ENCODE data around the gene RNF149. TPM values are rescaled to one million over a fixed set of nuclear protein-coding genes. Genes with fewer than 3 reads are reported as not detected.

Gene RNF149
- total and polyA plus RNA-seq, 12 donors: 31.5 to 98.4 (median 51.7) TPM

DNA sequence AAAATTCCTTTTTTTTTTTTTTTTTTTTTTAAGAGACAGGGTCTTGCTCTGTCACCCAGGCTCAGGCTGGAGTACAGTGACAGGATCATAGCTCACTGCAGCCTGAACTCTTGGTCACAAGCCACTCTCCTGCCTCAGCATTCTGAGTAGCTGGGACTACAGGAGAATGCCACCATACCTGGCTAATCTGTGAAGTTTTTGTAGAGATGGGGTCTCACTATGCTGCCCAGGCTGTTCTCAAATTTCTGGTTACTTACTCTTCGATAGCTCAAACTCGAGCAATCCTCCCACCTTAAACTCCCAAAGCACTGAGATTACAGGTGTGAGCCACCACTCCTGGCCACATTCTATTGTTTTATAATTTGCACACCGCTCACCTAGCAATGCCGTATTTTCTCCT lies 27.0 kb downstream of the RNF149 start:
- no peaks in the 10 kb centered on the region for H3K27me3 ChIP-seq
- peaks cover 0 to 83% of the 10 kb centered on the region in 2 donors for H3K36me3 ChIP-seq (replicated peaks in 1 of 2)
- WGBS, 4 donors: 90 to 99% (median 98%) methylated on average over 4 of the region's 4 CpGs
- TF ChIP-seq, protein P1, sequence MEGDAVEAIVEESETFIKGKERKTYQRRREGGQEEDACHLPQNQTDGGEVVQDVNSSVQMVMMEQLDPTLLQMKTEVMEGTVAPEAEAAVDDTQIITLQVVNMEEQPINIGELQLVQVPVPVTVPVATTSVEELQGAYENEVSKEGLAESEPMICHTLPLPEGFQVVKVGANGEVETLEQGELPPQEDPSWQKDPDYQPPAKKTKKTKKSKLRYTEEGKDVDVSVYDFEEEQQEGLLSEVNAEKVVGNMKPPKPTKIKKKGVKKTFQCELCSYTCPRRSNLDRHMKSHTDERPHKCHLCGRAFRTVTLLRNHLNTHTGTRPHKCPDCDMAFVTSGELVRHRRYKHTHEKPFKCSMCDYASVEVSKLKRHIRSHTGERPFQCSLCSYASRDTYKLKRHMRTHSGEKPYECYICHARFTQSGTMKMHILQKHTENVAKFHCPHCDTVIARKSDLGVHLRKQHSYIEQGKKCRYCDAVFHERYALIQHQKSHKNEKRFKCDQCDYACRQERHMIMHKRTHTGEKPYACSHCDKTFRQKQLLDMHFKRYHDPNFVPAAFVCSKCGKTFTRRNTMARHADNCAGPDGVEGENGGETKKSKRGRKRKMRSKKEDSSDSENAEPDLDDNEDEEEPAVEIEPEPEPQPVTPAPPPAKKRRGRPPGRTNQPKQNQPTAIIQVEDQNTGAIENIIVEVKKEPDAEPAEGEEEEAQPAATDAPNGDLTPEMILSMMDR (IDR thresholded peaks at IDR 0.05): no peak
- TF ChIP-seq POLR2A (IDR thresholded peaks at IDR 0.05): no peak
- no peak for DNase-seq
- intact Hi-C loops (cut with DNase I): no loop called here
- no peak overlapping the region for H3K27ac ChIP-seq
- H3K4me3 ChIP-seq: no peak overlapping the region
- no peaks in the 10 kb centered on the region for H3K4me1 ChIP-seq (replicated peaks in 1 of 2)
- no peaks in the 10 kb centered on the region for H3K9me3 ChIP-seq (replicated peaks in 1 of 3)

DNA sequence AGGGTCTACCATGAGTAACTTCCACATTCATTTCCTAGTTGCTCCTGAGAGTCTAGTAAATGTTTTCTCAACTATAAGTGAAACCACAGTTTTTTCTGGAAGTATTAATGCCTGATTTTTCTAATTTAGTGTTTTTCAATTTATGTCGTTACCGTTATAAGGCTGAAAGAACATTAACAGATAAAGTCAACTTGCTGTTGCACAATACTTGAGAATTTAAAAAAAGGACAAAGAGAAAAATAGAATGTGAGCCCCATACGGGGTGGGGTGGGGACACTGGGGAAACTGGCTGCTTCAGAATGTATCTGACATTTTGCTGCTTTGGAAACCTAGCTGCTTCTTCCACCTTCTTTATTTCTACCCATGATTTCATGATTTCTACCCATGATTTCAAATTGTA lies 29.6 kb downstream of the RNF149 start:
- Histone ChIP-seq H3K27me3 (no peaks in the 10 kb centered on the region), H3K4me1 (replicated peaks in 1 of 2) (no peaks in the 10 kb centered on the region), H3K36me3 (replicated peaks in 1 of 2) (peaks cover 0 to 68% of the 10 kb centered on the region in 2 donors), H3K4me3 (no peak overlapping the region), H3K9me3 (replicated peaks in 1 of 3) (no peaks in the 10 kb centered on the region), H3K27ac (no peak overlapping the region)
- TF ChIP-seq, protein P1 (IDR thresholded peaks at IDR 0.05): no peak
- no peak for TF ChIP-seq POLR2A (IDR thresholded peaks at IDR 0.05)
- intact Hi-C loops (cut with DNase I): no loop called here
- 68 to 86% (median 83%) methylated on average over 3 of the region's 3 CpGs for WGBS, 4 donors
- no peak for DNase-seq

DNA sequence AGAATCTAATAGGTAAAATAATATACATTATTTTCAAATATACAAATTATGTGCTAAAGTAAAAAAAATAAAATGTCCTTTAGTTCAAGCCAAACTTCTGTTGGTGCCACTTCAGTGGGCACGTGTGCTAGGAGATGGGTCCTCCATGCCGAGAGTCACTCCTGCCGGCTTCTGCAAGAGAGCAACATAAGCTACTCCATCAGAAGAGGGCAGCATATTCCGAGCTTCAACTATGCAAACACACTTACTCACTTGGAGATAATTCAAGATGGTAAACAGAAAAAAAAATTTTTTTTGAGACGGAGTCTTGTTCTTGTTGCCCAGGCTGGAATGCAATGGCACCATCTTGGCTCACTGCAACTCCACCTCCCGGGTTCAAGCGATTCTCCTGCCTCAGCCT lies 31.4 kb downstream of the RNF149 start:
- no peaks in the 10 kb centered on the region for H3K27me3 ChIP-seq
- H3K27ac ChIP-seq: no peak overlapping the region
- peaks cover 0 to 67% of the 10 kb centered on the region in 2 donors for H3K36me3 ChIP-seq (replicated peaks in 1 of 2)
- H3K4me1 ChIP-seq (replicated peaks in 1 of 2): no peaks in the 10 kb centered on the region
- no peak overlapping the region for H3K4me3 ChIP-seq
- intact Hi-C loops (cut with DNase I): no loop called here
- 85 to 91% (median 89%) methylated on average over 7 of the region's 7 CpGs for WGBS, 4 donors
- TF ChIP-seq POLR2A (IDR thresholded peaks at IDR 0.05): no peak
- TF ChIP-seq, protein P1 (IDR thresholded peaks at IDR 0.05): no peak
- no peaks in the 10 kb centered on the region for H3K9me3 ChIP-seq (replicated peaks in 1 of 3)
- DNase-seq: no peak

DNA sequence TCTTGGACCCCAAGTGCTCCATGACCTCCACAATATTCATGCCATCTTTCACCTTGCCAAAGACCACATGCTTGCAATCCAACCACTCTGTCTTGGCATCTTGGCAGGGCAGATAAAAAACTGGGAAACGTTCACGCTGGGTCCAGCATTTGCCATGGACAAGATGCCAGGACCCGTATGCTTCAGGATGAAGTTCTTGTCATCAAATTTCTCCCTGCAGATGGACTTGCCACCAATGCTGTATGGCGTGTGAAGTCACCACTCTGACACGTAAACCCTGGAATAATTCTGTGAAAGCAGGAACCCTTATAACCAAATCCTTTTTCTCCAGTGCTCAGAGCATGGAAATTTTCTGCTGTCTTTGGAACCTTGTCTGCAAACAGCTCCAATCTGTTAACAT lies 34.4 kb downstream of the RNF149 start:
- Histone ChIP-seq H3K9me3 (replicated peaks in 1 of 3) (no peaks in the 10 kb centered on the region), H3K27me3 (no peaks in the 10 kb centered on the region), H3K4me3 (no peak overlapping the region), H3K36me3 (replicated peaks in 1 of 2) (peaks cover 0 to 71% of the 10 kb centered on the region in 2 donors), H3K4me1 (replicated peaks in 1 of 2) (no peaks in the 10 kb centered on the region), H3K27ac (no peak overlapping the region)
- TF ChIP-seq, protein P1 (IDR thresholded peaks at IDR 0.05): no peak
- no peak for TF ChIP-seq POLR2A (IDR thresholded peaks at IDR 0.05)
- no peak for DNase-seq
- WGBS, 4 donors: 95 to 96% (median 96%) methylated on average over 5 of the region's 5 CpGs
- intact Hi-C loops (cut with DNase I): no loop called here

Data from adrenal gland (tissue), 12 donors.